Measurements from ENCODE around the gene RRP8.

DNA sequence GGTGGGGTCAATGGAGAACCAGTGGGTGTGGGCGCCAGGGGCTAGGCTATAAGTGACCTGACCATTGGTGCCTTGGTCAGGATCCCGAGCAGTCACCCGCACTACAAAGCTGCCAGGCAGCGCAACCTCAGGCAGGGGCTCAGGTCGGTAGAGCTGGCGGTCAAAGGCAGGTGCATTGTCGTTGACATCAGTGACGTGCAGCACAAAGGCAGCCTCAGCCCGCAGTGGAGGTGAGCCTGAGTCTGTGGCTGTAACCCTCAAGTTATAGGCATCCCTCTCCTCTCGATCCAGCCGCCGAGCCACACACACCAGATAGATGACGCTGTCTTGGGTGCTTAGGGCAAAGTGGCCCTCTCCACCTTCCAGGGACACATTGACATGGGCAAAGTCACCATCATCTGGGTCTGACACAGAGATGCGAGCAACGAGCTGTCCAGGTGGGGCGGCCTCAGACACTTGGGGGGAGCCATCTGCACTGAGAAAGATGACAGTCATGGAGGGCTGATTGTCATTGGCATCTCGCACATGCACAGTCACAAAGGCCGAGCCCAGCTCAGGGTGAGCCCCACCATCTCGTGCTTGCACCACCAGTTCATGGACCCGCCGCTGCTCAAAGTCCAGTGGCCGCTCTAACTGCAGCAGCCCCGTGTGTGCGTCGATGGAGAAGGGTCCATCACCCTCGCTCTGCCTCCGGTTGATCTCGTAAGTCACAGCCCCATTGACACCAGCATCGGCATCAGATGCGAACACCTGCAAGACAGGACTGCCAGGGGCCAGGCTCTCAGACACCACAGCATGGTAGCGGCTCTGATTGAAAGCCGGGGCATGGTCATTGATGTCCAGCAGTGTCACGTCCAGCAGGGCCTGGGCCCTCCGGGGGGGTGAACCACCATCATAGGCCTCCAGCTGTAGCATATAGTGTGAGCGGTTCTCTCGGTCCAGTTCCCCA, 36.9 kb upstream of the RRP8 start:
- no peak for TF ChIP-seq CTCF (IDR thresholded peaks at IDR 0.05 in 8 of 11, conservative IDR thresholded peaks at IDR 0.05 in 3 of 11)
- no peak for TF ChIP-seq POLR2A (IDR thresholded peaks at IDR 0.05)
